ENCODE results near the gene GPR25.

DNA sequence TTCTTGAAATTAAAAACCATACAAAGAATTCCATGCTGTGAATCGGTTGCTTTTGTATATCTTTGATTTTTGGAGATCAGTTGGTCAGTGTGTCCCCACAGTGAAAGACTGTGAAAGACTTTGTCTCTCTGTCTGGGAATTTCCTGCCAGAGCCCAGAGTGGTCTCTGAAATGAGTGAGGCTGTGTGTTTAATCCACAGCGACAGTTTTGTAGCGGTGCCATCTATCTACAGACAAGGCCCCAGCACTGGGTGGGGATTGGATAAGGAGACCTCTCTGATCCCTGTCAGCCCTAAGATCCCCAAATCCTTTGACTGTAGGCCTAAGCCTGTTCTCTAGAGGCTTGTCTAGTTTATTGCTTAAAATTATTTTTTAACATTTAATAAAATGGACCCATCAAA lies 10.3 kb downstream of the GPR25 start:
- TF ChIP-seq YY1 (IDR thresholded peaks at IDR 0.05; ENCODE audit: insufficient read depth, insufficient read length) (no peak), SUZ12 (IDR thresholded peaks at IDR 0.05; ENCODE audit: extremely low read depth, insufficient read depth, insufficient read length) (no peak), ZNF274 (IDR thresholded peaks at IDR 0.05; ENCODE audit: low read depth, low read length) (no peak)

Measured in NT2/D1 (cell line).